Measurements from ENCODE around the gene CYP24A1. TPM values are rescaled to one million over a fixed set of nuclear protein-coding genes. Genes with fewer than 3 reads are reported as not detected.

CYP24A1 gene
- total and polyA plus RNA-seq, 2 of the 13 experiments (the other 11 are each of a cell fraction or from before 2014, with no cell fraction given), result 9.4 to 32.7 TPM

GRCh38 chr20:54131675-54132611, 41.8 kb downstream of the CYP24A1 start (continued):
- TF ChIP-seq BCL6 (CRISPR knock-in tag; IDR thresholded peaks at IDR 0.05) (no peak), ZNF333 (CRISPR knock-in tag; IDR thresholded peaks at IDR 0.05; ENCODE audit: borderline replicate concordance) (no peak), ZNF564 (CRISPR knock-in tag; IDR thresholded peaks at IDR 0.05) (no peak), SOX5 (CRISPR knock-in tag; IDR thresholded peaks at IDR 0.05; ENCODE audit: borderline replicate concordance) (no peak), ZFP82 (CRISPR knock-in tag; IDR thresholded peaks at IDR 0.05; ENCODE audit: borderline replicate concordance) (no peak), HDAC1 (CRISPR knock-in tag; IDR thresholded peaks at IDR 0.05) (no peak), ZSCAN12 (CRISPR knock-in tag; IDR thresholded peaks at IDR 0.05) (no peak), ZNF557 (CRISPR knock-in tag; IDR thresholded peaks at IDR 0.05) (no peak), TFDP1 (CRISPR knock-in tag; IDR thresholded peaks at IDR 0.05; ENCODE audit: borderline replicate concordance) (no peak), ZNF382 (CRISPR knock-in tag; IDR thresholded peaks at IDR 0.05; ENCODE audit: borderline replicate concordance) (no peak), ZNF589 (CRISPR knock-in tag; conservative IDR thresholded peaks at IDR 0.05) (no peak), PCBP2 (optimal IDR thresholded peaks at IDR 0.05; ENCODE audit: low read depth, low read length, poor library complexity, severe bottlenecking) (no peak), HOXD1 (CRISPR knock-in tag; IDR thresholded peaks at IDR 0.05) (no peak), MXI1 (IDR thresholded peaks at IDR 0.05; ENCODE audit: borderline replicate concordance, low read depth, low read length) (no peak), HDAC6 (IDR thresholded peaks at IDR 0.05; ENCODE audit: low read depth, low read length) (no peak; the same call in 1 of the 2 replicates), MLLT10 (CRISPR knock-in tag; IDR thresholded peaks at IDR 0.05) (no peak), HDAC2 (CRISPR knock-in tag; IDR thresholded peaks at IDR 0.05) (no peak), TFAP4 (IDR thresholded peaks at IDR 0.05; ENCODE audit: borderline replicate concordance, low read depth) (no peak), HIC2 (CRISPR knock-in tag; IDR thresholded peaks at IDR 0.05; ENCODE audit: low read depth) (no peak), ETV6 (CRISPR knock-in tag; conservative IDR thresholded peaks at IDR 0.05) (no peak), POLR2A (IDR thresholded peaks at IDR 0.05; ENCODE audit: insufficient read depth in 1 of 2, low read depth in 2 of 2, low read length in 2 of 2) (no peak), UBTF (CRISPR knock-in tag; IDR thresholded peaks at IDR 0.05) (no peak)
